ENCODE data around the gene C5AR2.

Gene C5AR2

DNA sequence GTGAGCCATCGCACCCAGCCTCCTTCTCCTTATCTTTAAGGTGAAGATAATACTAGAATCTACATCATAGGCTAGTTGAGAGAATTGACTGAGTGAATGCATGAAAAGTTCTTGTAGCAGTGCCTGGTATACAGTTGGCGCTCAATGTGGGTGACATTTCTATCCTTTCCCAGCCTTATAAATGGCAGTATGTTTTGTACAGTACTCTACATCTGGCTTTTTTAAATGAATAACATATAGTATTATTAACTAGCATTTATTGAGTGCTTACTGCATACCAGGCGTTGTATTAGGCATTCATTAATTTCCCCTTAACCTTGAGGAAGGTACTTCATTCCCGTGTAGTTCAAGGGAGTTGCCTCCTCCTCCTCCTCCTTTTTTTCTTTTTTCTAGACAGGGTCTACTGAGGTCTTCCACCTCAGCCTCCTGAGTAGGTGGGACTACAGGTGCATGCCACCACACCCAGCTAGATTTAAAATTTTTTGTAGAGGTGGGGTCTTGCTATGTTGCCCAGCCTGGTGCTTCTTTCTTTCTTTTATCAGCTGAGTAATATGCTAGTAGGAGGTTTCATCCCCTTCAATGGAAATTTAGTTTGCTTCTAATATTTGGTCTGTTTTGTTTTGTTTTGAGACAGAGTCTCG lies 19.5 kb upstream of the C5AR2 start:
- TF ChIP-seq, protein P1, sequence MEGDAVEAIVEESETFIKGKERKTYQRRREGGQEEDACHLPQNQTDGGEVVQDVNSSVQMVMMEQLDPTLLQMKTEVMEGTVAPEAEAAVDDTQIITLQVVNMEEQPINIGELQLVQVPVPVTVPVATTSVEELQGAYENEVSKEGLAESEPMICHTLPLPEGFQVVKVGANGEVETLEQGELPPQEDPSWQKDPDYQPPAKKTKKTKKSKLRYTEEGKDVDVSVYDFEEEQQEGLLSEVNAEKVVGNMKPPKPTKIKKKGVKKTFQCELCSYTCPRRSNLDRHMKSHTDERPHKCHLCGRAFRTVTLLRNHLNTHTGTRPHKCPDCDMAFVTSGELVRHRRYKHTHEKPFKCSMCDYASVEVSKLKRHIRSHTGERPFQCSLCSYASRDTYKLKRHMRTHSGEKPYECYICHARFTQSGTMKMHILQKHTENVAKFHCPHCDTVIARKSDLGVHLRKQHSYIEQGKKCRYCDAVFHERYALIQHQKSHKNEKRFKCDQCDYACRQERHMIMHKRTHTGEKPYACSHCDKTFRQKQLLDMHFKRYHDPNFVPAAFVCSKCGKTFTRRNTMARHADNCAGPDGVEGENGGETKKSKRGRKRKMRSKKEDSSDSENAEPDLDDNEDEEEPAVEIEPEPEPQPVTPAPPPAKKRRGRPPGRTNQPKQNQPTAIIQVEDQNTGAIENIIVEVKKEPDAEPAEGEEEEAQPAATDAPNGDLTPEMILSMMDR (IDR thresholded peaks at IDR 0.05; ENCODE audit: borderline replicate concordance, control extremely low read depth, extremely low read depth, insufficient read depth, missing control alignments) = no peak
- no peak for DNase-seq (ENCODE audit: low spot score)
- in situ Hi-C loops (cut with MboI; ENCODE audit: low sequenced_read_pairs, unreplicated experiment) = no loop called here

DNA sequence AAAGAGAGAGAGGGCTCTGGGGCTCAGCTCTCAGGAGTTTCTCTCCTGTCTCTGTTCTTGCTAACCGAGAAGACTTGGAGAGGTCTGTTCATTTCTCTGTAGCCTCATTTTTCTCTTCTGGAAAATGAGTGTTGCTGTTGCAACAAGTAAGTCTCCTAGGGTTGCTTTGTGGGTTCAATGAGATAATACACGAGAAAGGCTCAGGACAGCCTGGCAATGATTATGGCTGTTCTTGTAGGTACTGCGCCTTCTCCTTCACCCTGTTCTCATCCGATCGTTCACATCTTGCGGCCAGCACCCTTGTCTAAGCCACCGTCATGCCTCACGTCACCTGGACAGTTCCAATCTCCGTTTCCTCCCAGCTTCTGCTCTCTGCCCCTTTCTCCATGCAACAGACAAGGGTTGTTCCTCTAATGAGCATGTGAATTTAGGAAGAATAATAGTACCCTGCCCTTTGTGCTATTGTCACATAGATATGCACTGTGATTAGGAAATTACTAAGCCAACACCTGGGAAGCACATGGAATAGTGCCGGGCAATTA lies 18.1 kb upstream of the C5AR2 start:
- TF ChIP-seq, protein P1 (IDR thresholded peaks at IDR 0.05; ENCODE audit: borderline replicate concordance, control extremely low read depth, extremely low read depth, insufficient read depth, missing control alignments) = no peak
- DNase-seq (ENCODE audit: low spot score) = no peak
- in situ Hi-C loops (cut with MboI; ENCODE audit: low sequenced_read_pairs, unreplicated experiment) = no loop called here

DNA sequence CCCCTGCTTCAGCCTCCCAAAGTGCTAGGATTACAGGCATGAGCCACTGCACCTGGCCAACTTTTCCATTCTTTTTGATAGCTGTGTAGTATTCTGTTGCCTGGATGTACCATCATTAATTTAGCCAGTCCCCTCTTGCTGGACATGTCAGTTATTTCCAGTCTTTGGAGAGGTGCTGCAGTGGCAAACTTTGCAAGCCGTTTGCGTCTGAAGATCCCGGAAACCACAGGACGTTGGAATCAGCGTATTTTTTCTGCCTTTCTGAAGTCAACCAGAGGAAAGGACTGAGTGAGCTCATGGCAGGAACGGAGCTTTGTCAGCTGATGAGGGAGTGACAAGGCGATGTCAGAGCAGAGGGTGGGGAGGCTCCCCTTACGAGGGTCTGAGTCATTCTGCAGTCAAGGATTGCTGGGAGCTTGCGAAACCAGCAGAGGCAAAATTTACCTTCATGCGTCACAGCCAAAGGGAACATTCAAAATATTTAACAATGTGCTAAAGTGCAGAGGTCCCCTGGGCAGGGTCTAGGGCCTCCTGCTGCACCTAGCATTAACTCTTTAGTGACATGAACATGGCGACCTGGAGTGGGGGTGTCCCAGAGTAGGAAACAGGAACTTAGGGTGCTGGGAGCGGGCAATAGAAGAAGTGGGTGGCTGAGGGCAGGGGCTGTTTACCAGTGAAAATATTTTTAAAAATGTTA lies 16.7 kb upstream of the C5AR2 start:
- no peak for DNase-seq (ENCODE audit: low spot score)
- in situ Hi-C loops (cut with MboI; ENCODE audit: low sequenced_read_pairs, unreplicated experiment) = no loop called here
- TF ChIP-seq, protein P1 (IDR thresholded peaks at IDR 0.05; ENCODE audit: borderline replicate concordance, control extremely low read depth, extremely low read depth, insufficient read depth, missing control alignments) = no peak

DNA sequence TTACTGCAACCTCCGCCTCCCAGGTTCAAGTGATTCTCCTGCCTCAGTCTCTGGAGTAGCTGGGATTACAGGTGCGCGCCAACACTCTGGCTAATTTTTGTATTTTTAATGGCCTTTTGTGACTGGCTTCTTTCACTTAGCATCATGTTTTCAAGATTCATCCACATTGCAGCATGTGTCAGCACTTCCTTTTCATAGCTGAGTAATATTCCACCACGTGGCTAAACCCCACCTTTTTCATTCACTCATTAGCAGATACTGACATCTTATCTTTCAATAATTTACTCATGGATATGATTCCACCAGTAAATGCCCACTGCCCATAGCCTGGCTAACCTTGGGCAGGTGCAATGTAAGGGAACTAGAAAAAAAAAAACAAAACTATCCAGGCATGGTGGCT lies 15.5 kb upstream of the C5AR2 start:
- in situ Hi-C loops (cut with MboI; ENCODE audit: low sequenced_read_pairs, unreplicated experiment) = no loop called here
- no peak for DNase-seq (ENCODE audit: low spot score)
- TF ChIP-seq, protein P1 (IDR thresholded peaks at IDR 0.05; ENCODE audit: borderline replicate concordance, control extremely low read depth, extremely low read depth, insufficient read depth, missing control alignments) = no peak

DNA sequence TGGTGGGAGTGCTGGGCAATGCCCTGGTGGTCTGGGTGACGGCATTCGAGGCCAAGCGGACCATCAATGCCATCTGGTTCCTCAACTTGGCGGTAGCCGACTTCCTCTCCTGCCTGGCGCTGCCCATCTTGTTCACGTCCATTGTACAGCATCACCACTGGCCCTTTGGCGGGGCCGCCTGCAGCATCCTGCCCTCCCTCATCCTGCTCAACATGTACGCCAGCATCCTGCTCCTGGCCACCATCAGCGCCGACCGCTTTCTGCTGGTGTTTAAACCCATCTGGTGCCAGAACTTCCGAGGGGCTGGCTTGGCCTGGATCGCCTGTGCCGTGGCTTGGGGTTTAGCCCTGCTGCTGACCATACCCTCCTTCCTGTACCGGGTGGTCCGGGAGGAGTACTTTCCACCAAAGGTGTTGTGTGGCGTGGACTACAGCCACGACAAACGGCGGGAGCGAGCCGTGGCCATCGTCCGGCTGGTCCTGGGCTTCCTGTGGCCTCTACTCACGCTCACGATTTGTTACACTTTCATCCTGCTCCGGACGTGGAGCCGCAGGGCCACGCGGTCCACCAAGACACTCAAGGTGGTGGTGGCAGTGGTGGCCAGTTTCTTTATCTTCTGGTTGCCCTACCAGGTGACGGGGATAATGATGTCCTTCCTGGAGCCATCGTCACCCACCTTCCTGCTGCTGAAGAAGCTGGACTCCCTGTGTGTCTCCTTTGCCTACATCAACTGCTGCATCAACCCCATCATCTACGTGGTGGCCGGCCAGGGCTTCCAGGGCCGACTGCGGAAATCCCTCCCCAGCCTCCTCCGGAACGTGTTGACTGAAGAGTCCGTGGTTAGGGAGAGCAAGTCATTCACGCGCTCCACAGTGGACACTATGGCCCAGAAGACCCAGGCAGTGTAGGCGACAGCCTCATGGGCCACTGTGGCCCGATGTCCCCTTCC lies 11.8 kb upstream of the C5AR2 start:
- DNase-seq (ENCODE audit: low spot score) = no peak
- in situ Hi-C loops (cut with MboI; ENCODE audit: low sequenced_read_pairs, unreplicated experiment) = no loop called here
- TF ChIP-seq, protein P1 (IDR thresholded peaks at IDR 0.05; ENCODE audit: borderline replicate concordance, control extremely low read depth, extremely low read depth, insufficient read depth, missing control alignments) = no peak

DNA sequence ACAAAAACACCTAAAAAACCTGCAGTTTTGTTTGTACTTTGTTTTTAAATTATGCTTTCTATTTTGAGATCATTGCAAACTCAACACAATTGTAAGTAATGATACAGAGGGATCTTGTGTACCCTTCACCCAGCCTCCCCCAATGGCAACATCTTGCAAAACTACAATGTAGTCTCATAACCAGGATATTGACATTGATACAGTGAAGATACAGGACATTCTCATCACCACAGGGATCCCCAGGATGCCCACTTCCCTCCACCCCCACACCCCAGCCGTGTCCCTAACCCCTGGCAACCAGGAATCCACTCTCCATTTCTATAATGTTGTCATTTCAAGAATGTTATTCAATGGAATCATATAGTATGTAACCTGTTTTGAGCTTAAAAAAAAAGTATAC lies 10.3 kb upstream of the C5AR2 start:
- in situ Hi-C loops (cut with MboI; ENCODE audit: low sequenced_read_pairs, unreplicated experiment) = no loop called here
- TF ChIP-seq, protein P1 (IDR thresholded peaks at IDR 0.05; ENCODE audit: borderline replicate concordance, control extremely low read depth, extremely low read depth, insufficient read depth, missing control alignments) = no peak
- no peak for DNase-seq (ENCODE audit: low spot score)

Data from GM13976 (cell line).